Activated B cell treated with CpG ODN at 0.5 μM for 24 hours (primary cell): ENCODE results near the gene RAD51AP2. TPM values are rescaled to one million over a fixed set of nuclear protein-coding genes. Genes with fewer than 3 reads are reported as not detected.

Source experiments
- ATAC-seq: fragments of 200-7000 bp; cut with Tn5 transposase; one replicate; pipeline ENCODE4 v1.10.0; 2021; ENCODE audit warnings: low read depth, mild to moderate bottlenecking, moderate library complexity
- CTCF ChIA-PET: fragments of 350-600 bp; sonication (Branson Sonifier 250); formaldehyde crosslinking; loops from one replicate; lab custom pipeline; 2021; ENCODE audit warnings: antibody characterized with exemption; lab: Charles Lee
- POLR2A ChIA-PET: fragments of 350-600 bp; sonication (Branson Sonifier 250); formaldehyde crosslinking; loops from one replicate; lab custom pipeline; 2021; ENCODE audit warnings: antibody characterized with exemption; lab: Charles Lee
- DNase-seq: peaks from one replicate; pipeline ENCODE4 v3.0.0; 2022
- H3K27ac Mint-ChIP-seq: one replicate; pipeline ENCODE4 v1.8.0; 2020; ENCODE audit warnings: mixed read lengths
- H3K27me3 Mint-ChIP-seq: one replicate; pipeline ENCODE4 v1.8.0; 2021; ENCODE audit warnings: mixed read lengths
- H3K36me3 Mint-ChIP-seq: one replicate; pipeline ENCODE4 v1.8.0; 2021; ENCODE audit warnings: low read depth, mixed read lengths
- H3K4me1 Mint-ChIP-seq: one replicate; pipeline ENCODE4 v1.8.0; 2021; ENCODE audit warnings: mixed read lengths
- H3K4me3 Mint-ChIP-seq: one replicate; pipeline ENCODE4 v1.8.0; 2020; ENCODE audit warnings: mild to moderate bottlenecking, mixed read lengths
- H3K9me3 Mint-ChIP-seq: one replicate; pipeline ENCODE4 v1.8.0; 2020; ENCODE audit warnings: mixed read lengths
- CTCF ChIP-seq: fragments of 200-600 bp; IDR thresholded peaks from one replicate; pipeline ENCODE4 v1.8.0; 2022; ENCODE audit warnings: antibody characterized with exemption, mild to moderate bottlenecking
- intact Hi-C: fragments of 100-400 bp; cut with micrococcal nuclease; formaldehyde crosslinking; loops from one replicate; pipeline ENCODE4 v1.15.1; 2024
- total RNA-seq: library from RNA; stranded (reverse); gene quantifications from 2 replicates; pipeline ENCODE4 v1.2.3, GENCODE V29; 2022

RAD51AP2 gene
- total RNA-seq, 1 donor from 2014 or later: not detected

DNA sequence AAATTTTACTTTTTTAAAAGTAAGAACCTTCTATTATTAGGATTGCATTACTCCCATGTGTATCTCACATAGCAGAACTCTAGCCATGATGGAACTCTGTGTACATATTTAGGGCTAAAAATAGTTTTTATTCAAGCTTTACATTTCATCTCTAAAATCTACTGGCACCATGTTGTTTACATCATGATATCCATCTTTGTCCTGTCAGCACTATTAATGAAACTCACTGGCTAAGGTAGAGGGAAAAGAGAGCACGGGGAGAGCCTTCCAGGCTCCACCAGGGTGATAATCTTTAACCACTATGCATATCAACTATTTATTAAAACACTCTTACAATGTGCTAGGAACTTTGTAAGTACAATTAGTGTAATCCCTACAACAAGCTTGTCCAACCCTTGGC, 34.7 kb downstream of the RAD51AP2 start:
- ChIA-PET POLR2A (no interaction called here), CTCF (no interaction called here)
- no peak overlapping the region for H3K27ac Mint-ChIP-seq
- peaks cover 6% of the 10 kb centered on the region for H3K27me3 Mint-ChIP-seq
- H3K4me3 Mint-ChIP-seq: no peak overlapping the region
- intact Hi-C loops: no loop called here
- H3K9me3 Mint-ChIP-seq: no peaks in the 10 kb centered on the region
- no peaks in the 10 kb centered on the region for H3K36me3 Mint-ChIP-seq
- DNase-seq: no peak
- no peaks in the 10 kb centered on the region for H3K4me1 Mint-ChIP-seq
- no peak for TF ChIP-seq CTCF
- ATAC-seq: no peak

DNA sequence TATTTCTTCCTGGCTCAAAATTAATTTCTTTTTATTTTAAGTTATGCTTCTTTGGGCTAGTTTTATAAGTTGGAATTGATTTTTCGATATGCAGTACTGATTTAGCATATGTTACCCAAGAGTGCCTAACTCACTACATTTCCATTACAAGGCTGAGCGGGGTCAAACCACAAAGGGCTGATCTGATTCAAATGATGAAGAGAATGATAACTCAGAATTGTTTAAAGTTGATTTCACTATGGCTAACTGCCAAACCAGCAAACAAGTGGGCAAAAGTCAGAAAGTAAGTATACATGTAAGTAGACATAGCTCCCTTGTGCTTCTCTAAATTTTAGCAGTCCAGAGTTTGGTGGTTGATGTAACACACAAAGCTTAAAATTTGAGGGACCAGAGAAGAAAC, 35.6 kb downstream of the RAD51AP2 start:
- Mint-ChIP-seq H3K36me3 (no peaks in the 10 kb centered on the region), H3K27ac (no peak overlapping the region), H3K27me3 (peaks cover 6% of the 10 kb centered on the region), H3K4me1 (no peaks in the 10 kb centered on the region), H3K4me3 (no peak overlapping the region), H3K9me3 (no peaks in the 10 kb centered on the region)
- ChIA-PET CTCF (no interaction called here), POLR2A (no interaction called here)
- DNase-seq (no peak), ATAC-seq (no peak)
- no peak for TF ChIP-seq CTCF
- intact Hi-C loops: no loop called here

DNA sequence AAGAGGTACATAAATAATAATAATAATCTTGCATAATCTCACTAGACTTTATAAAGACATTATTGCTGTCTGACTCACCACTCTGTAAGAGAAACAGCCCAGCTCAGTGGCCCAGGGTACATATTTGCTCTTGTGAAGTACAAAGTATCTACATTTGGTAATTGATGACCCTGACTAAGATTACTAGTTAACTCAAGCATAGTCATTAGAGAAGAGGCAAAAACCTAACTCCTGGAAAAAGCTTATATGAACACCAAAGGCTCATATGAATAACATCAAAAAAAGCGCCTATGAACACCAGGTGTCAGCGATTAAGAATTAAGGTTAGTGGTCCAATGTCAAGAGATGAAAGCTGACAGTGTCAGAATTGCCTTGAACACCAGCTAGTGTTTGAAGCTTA, 38.4 kb downstream of the RAD51AP2 start:
- intact Hi-C loops: no loop called here
- Mint-ChIP-seq H3K4me1 (no peaks in the 10 kb centered on the region), H3K9me3 (no peaks in the 10 kb centered on the region), H3K27ac (no peak overlapping the region), H3K36me3 (no peaks in the 10 kb centered on the region), H3K27me3 (peaks cover 13% of the 10 kb centered on the region), H3K4me3 (no peak overlapping the region)
- DNase-seq (no peak), ATAC-seq (no peak)
- ChIA-PET CTCF (no interaction called here), POLR2A (no interaction called here)
- no peak for TF ChIP-seq CTCF

DNA sequence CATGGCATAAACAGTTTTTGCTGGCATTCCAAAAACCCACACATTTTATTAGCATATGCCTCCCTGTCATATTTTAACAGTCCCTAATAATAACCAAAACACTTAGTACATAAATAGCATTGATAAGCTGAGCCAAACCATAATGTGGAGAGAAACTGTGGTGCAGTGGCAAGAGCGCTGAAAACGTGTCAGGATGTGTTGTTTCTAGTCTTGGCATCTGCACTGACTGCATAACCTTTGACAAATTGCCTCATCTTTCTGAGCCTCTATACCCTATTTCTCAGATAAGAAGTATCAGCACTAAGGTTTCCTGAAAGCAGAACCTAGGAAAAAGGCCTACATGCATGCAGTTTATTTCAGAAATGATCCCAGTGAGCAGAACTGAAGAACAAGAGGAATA, 41.4 kb downstream of the RAD51AP2 start:
- no peak overlapping the region for H3K4me3 Mint-ChIP-seq
- DNase-seq (no peak), ATAC-seq (no peak)
- peaks cover 21% of the 10 kb centered on the region for H3K27me3 Mint-ChIP-seq
- H3K4me1 Mint-ChIP-seq: no peaks in the 10 kb centered on the region
- ChIA-PET POLR2A (no interaction called here), CTCF (no interaction called here)
- H3K27ac Mint-ChIP-seq: no peak overlapping the region
- TF ChIP-seq CTCF: no peak
- no peaks in the 10 kb centered on the region for H3K9me3 Mint-ChIP-seq
- H3K36me3 Mint-ChIP-seq: no peaks in the 10 kb centered on the region
- intact Hi-C loops: no loop called here

DNA sequence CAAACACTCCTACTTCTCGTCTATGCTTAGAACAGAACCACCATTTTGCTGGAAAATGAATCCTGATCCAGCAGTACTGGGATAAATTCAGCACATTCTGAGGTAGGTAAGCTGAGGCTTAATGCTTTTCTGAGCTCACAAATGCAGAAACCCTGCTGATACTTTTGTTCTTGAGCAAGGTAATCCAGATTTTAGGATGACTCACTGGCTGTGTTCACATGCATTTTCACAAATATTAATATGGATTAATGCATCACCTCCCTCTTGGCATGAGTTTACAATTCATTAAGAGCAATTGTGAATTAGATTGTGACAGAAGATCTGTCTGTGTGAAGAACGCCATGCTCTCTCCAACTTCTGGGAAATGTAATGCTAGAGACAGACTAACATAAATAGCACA, 42.2 kb downstream of the RAD51AP2 start:
- Mint-ChIP-seq H3K27me3 (peaks cover 21% of the 10 kb centered on the region), H3K9me3 (no peaks in the 10 kb centered on the region), H3K4me1 (no peaks in the 10 kb centered on the region), H3K4me3 (no peak overlapping the region), H3K36me3 (no peaks in the 10 kb centered on the region), H3K27ac (no peak overlapping the region)
- ATAC-seq: no peak
- no peak for TF ChIP-seq CTCF
- intact Hi-C loops: no loop called here
- ChIA-PET CTCF (no interaction called here), POLR2A (no interaction called here)
- no peak for DNase-seq
